Peyer's patch (tissue), 4 donors: ENCODE data around the gene MXD1.

ENCODE experiments used
- POLR2A ChIP-seq, 2 donors: fragments of 450-650 bp; IDR thresholded peaks; one replicate each; pipeline ENCODE4 v1.5.1; 2017; ENCODE audit warnings: antibody characterized with exemption in 2 of 2, mild to moderate bottlenecking in 2 of 2, moderate library complexity in 2 of 2
- TF ChIP-seq, protein P1 (sequence below), 6 experiments: fragments of 450-650 bp in 4 of 6; fragments of 200-600 bp in 2 of 6; sonication (generic) in 1 of 6; IDR thresholded peaks; one replicate each; pipeline ENCODE4 v1.5.1; 2017 to 2019; ENCODE audit warnings: antibody characterized with exemption in 6 of 6, mild to moderate bottlenecking in 3 of 6, moderate library complexity in 1 of 6

DNA sequence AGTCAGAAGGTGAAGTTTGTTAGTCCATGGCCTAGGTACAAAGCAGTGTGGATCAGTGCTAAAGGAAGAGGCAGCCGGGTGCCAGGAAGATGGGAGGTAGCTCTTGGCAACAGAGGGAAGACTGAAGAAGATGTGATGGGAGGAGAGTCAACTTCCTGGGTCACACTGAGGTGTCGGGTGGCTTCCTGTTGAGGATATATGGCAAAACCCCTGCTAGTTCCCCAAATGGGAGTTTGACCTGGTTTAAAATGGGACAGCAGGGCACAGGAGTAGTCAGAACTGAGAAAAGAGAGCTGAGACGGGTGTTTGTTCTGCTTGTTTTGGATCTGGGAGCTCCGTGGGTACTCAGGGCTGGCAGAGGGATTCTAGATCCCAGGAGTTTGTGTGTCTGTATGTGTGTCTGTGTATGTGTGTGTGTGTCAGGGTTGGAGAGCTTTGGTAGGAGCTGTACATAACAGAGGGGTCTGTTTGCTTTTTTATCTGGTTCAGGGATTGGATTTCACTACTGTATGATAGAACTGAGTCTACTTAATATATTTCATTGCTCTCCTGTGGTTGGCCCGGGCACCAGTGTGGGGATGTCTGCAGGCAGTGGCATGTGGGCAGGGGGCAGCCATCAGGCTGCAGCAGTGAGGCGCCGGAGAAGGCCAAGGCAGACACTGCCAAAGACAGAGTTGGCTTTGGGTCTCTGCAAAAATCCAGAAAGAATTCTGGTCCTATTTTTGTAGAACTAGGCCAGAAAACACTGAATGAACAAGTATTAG, 17.1 kb downstream of the MXD1 start:
- TF ChIP-seq, protein P1, sequence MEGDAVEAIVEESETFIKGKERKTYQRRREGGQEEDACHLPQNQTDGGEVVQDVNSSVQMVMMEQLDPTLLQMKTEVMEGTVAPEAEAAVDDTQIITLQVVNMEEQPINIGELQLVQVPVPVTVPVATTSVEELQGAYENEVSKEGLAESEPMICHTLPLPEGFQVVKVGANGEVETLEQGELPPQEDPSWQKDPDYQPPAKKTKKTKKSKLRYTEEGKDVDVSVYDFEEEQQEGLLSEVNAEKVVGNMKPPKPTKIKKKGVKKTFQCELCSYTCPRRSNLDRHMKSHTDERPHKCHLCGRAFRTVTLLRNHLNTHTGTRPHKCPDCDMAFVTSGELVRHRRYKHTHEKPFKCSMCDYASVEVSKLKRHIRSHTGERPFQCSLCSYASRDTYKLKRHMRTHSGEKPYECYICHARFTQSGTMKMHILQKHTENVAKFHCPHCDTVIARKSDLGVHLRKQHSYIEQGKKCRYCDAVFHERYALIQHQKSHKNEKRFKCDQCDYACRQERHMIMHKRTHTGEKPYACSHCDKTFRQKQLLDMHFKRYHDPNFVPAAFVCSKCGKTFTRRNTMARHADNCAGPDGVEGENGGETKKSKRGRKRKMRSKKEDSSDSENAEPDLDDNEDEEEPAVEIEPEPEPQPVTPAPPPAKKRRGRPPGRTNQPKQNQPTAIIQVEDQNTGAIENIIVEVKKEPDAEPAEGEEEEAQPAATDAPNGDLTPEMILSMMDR (IDR thresholded peaks at IDR 0.05): no peak
- no peak for TF ChIP-seq POLR2A (IDR thresholded peaks at IDR 0.05)
